IPS-15b (cell line): ENCODE data around the gene TMEM247.

ENCODE experiments used
- H3K27me3 ChIP-seq: one replicate; pipeline ENCODE4 v1.6.1; 2013; ENCODE audit warnings: low read length; ENCODE audit not compliant: control insufficient read depth, insufficient read depth
- H3K36me3 ChIP-seq: one replicate; pipeline ENCODE4 v1.6.1; 2013; ENCODE audit warnings: low read length; ENCODE audit not compliant: control insufficient read depth, insufficient read depth
- H3K4me1 ChIP-seq: one replicate; pipeline ENCODE4 v1.6.1; 2013; ENCODE audit warnings: mild to moderate bottlenecking, low read length; ENCODE audit not compliant: control insufficient read depth, insufficient read depth
- H3K4me3 ChIP-seq: one replicate; pipeline ENCODE4 v1.5.1; 2013; ENCODE audit warnings: low read depth, low read length
- H3K9ac ChIP-seq: one replicate; pipeline ENCODE4 v1.6.1; 2013; ENCODE audit warnings: low read depth, mild to moderate bottlenecking, low read length
- H3K9me3 ChIP-seq: one replicate; pipeline ENCODE4 v1.6.1; 2013; ENCODE audit warnings: mild to moderate bottlenecking, low read length; ENCODE audit not compliant: control insufficient read depth, insufficient read depth

The TMEM247 gene

GRCh38 chr2:46504685-46505471, 25.5 kb downstream of the TMEM247 start:
- Histone ChIP-seq H3K27me3 (peaks cover 3% of the 10 kb centered on the region), H3K36me3 (no peaks in the 10 kb centered on the region), H3K9me3 (no peaks in the 10 kb centered on the region), H3K4me1 (peaks cover 5% of the 10 kb centered on the region), H3K4me3 (no peak overlapping the region), H3K9ac (no peak overlapping the region)

GRCh38 chr2:46505472-46505783, 26.1 kb downstream of the TMEM247 start:
- no peak overlapping the region for H3K4me3 ChIP-seq
- H3K36me3 ChIP-seq, result no peaks in the 10 kb centered on the region
- H3K9me3 ChIP-seq, result no peaks in the 10 kb centered on the region
- no peak overlapping the region for H3K9ac ChIP-seq
- H3K4me1 ChIP-seq, result peaks cover 5% of the 10 kb centered on the region
- peaks cover 3% of the 10 kb centered on the region for H3K27me3 ChIP-seq

- H3K9me3 ChIP-seq, result no peaks in the 10 kb centered on the region
- peak overlapping the region; percentile 1 for H3K4me3 ChIP-seq
- H3K4me1 ChIP-seq, result peaks cover 5% of the 10 kb centered on the region
- H3K9ac ChIP-seq, result no peak overlapping the region
- H3K27me3 ChIP-seq, result peaks cover 3% of the 10 kb centered on the region
- H3K36me3 ChIP-seq, result no peaks in the 10 kb centered on the region
Measured at GRCh38 chr2:46506131-46506706, 26.9 kb downstream of the TMEM247 start.

- no peaks in the 10 kb centered on the region for H3K36me3 ChIP-seq
- no peaks in the 10 kb centered on the region for H3K27me3 ChIP-seq
- H3K4me3 ChIP-seq, result no peak overlapping the region
- no peaks in the 10 kb centered on the region for H3K9me3 ChIP-seq
- H3K4me1 ChIP-seq, result peaks cover 5% of the 10 kb centered on the region
- H3K9ac ChIP-seq, result no peak overlapping the region
Measured at GRCh38 chr2:46508312-46508711, 28.9 kb downstream of the TMEM247 start.

- H3K27me3 ChIP-seq, result no peaks in the 10 kb centered on the region
- no peak overlapping the region for H3K4me3 ChIP-seq
- H3K4me1 ChIP-seq, result peaks cover 5% of the 10 kb centered on the region
- no peak overlapping the region for H3K9ac ChIP-seq
- no peaks in the 10 kb centered on the region for H3K36me3 ChIP-seq
- no peaks in the 10 kb centered on the region for H3K9me3 ChIP-seq
Measured at GRCh38 chr2:46508759-46509158, 29.4 kb downstream of the TMEM247 start.

- Histone ChIP-seq H3K4me3 (no peak overlapping the region), H3K36me3 (no peaks in the 10 kb centered on the region), H3K27me3 (no peaks in the 10 kb centered on the region), H3K9me3 (no peaks in the 10 kb centered on the region), H3K4me1 (peaks cover 5% of the 10 kb centered on the region), H3K9ac (no peak overlapping the region)
Measured at GRCh38 chr2:46509804-46510203, 30.4 kb downstream of the TMEM247 start.

GRCh38 chr2:46510598-46511177, 31.3 kb downstream of the TMEM247 start:
- no peak overlapping the region for H3K9ac ChIP-seq
- no peaks in the 10 kb centered on the region for H3K36me3 ChIP-seq
- H3K4me1 ChIP-seq, result peaks cover 5% of the 10 kb centered on the region
- H3K27me3 ChIP-seq, result no peaks in the 10 kb centered on the region
- no peak overlapping the region for H3K4me3 ChIP-seq
- H3K9me3 ChIP-seq, result no peaks in the 10 kb centered on the region

- no peaks in the 10 kb centered on the region for H3K27me3 ChIP-seq
- H3K4me3 ChIP-seq, result no peak overlapping the region
- H3K9ac ChIP-seq, result no peak overlapping the region
- no peaks in the 10 kb centered on the region for H3K36me3 ChIP-seq
- H3K4me1 ChIP-seq, result no peaks in the 10 kb centered on the region
- no peaks in the 10 kb centered on the region for H3K9me3 ChIP-seq
Measured at GRCh38 chr2:46512185-46512584, 32.8 kb downstream of the TMEM247 start.

GRCh38 chr2:46514738-46515137, 35.4 kb downstream of the TMEM247 start:
- Histone ChIP-seq H3K4me3 (no peak overlapping the region), H3K36me3 (no peaks in the 10 kb centered on the region)

GRCh38 chr2:46517485-46517884, 38.1 kb downstream of the TMEM247 start:
- H3K27me3 ChIP-seq, result no peaks in the 10 kb centered on the region
- H3K9ac ChIP-seq, result no peak overlapping the region
- H3K4me1 ChIP-seq, result no peaks in the 10 kb centered on the region
- no peaks in the 10 kb centered on the region for H3K9me3 ChIP-seq
- H3K36me3 ChIP-seq, result no peaks in the 10 kb centered on the region
- H3K4me3 ChIP-seq, result no peak overlapping the region

More at GRCh38 chr2:46514738-46515137, 35.4 kb downstream of the TMEM247 start:
- H3K9me3 ChIP-seq, result no peaks in the 10 kb centered on the region
- H3K4me1 ChIP-seq, result no peaks in the 10 kb centered on the region
- H3K27me3 ChIP-seq, result no peaks in the 10 kb centered on the region
- H3K9ac ChIP-seq, result no peak overlapping the region

- Histone ChIP-seq H3K9ac (no peak overlapping the region), H3K36me3 (no peaks in the 10 kb centered on the region), H3K9me3 (no peaks in the 10 kb centered on the region), H3K4me3 (no peak overlapping the region), H3K27me3 (no peaks in the 10 kb centered on the region), H3K4me1 (no peaks in the 10 kb centered on the region)
Measured at GRCh38 chr2:46518861-46519260, 39.5 kb downstream of the TMEM247 start.

GRCh38 chr2:46519265-46519664, 39.9 kb downstream of the TMEM247 start:
- Histone ChIP-seq H3K27me3 (no peaks in the 10 kb centered on the region), H3K4me3 (no peak overlapping the region), H3K9ac (no peak overlapping the region), H3K36me3 (no peaks in the 10 kb centered on the region), H3K9me3 (no peaks in the 10 kb centered on the region), H3K4me1 (no peaks in the 10 kb centered on the region)
